HCT116 (cell line): Measurements from ENCODE around the gene HLA-DPB1.

Experiments used
- CTCF ChIP-seq, 3 experiments: fragments of 200-600 bp in 1 of 3; sonication (generic) in 1 of 3; IDR thresholded peaks in 2 of 3; conservative IDR thresholded peaks in 1 of 3; 2 replicates each; pipeline ENCODE4 v1.5.1; 2012 to 2017; ENCODE audit warnings: low read depth in 2 of 3, low read length in 2 of 3, antibody characterized with exemption in 1 of 3, borderline replicate concordance in 1 of 3, control low read depth in 1 of 3, mild to moderate bottlenecking in 1 of 3, mixed read lengths in 1 of 3, mixed run types in 1 of 3, moderate library complexity in 1 of 3; ENCODE audit not compliant: insufficient read depth in 1 of 3
- SIN3A ChIP-seq: IDR thresholded peaks from 2 replicates; pipeline ENCODE4 v1.6.1; 2012; ENCODE audit warnings: low read depth
- ZNF274 ChIP-seq: fragments of 200-500 bp; sonication (Bioruptor generic); IDR thresholded peaks from 2 replicates; pipeline ENCODE4 v1.6.1; 2014; ENCODE audit warnings: mild to moderate bottlenecking, low read depth, low read length, inconsistent platforms

- no peak for TF ChIP-seq ZNF274
- no peak for TF ChIP-seq CTCF (IDR thresholded peaks at IDR 0.05 in 2 of 3, conservative IDR thresholded peaks at IDR 0.05 in 1 of 3; ENCODE audit: borderline replicate concordance in 1 of 3, insufficient read depth in 1 of 3, low read depth in 2 of 3, low read length in 2 of 3)
- no peak for TF ChIP-seq SIN3A
These were observed 45.5 kb upstream of the HLA-DPB1 start for GRCh38 chr6:33030245-33030644.
